ENCODE data around the gene ARHGEF7.

The ARHGEF7 gene

GRCh38 chr13:111278258-111278657, 163.1 kb downstream of the ARHGEF7 start:
- no peak overlapping the region for H3K4me3 ChIP-seq (ENCODE audit: low read depth in 1 of 2, low read length in 2 of 2)
- peaks cover 22% of the 10 kb centered on the region for H3K4me1 ChIP-seq (ENCODE audit: insufficient read depth, low read length)
- H3K9ac ChIP-seq (ENCODE audit: low read length) = no peak overlapping the region
- no peaks in the 10 kb centered on the region for H3K9me3 ChIP-seq (ENCODE audit: low read length)
- peaks cover 44% of the 10 kb centered on the region for H3K36me3 ChIP-seq (ENCODE audit: insufficient read depth, low read length)
- H3K27me3 ChIP-seq (ENCODE audit: control insufficient read depth in 1 of 2, insufficient read depth in 2 of 2, low read length in 2 of 2) = no peaks in the 10 kb centered on the region
- no peak overlapping the region for H3K27ac ChIP-seq (ENCODE audit: low read depth, low read length)

- Histone ChIP-seq H3K27ac (ENCODE audit: low read depth, low read length) (no peak overlapping the region), H3K4me1 (ENCODE audit: insufficient read depth, low read length) (peaks cover 22% of the 10 kb centered on the region), H3K9me3 (ENCODE audit: low read length) (no peaks in the 10 kb centered on the region), H3K27me3 (ENCODE audit: control insufficient read depth in 1 of 2, insufficient read depth in 2 of 2, low read length in 2 of 2) (no peaks in the 10 kb centered on the region), H3K4me3 (ENCODE audit: low read depth in 1 of 2, low read length in 2 of 2) (no peak overlapping the region), H3K9ac (ENCODE audit: low read length) (no peak overlapping the region), H3K36me3 (ENCODE audit: insufficient read depth, low read length) (peaks cover 50% of the 10 kb centered on the region)
Observed at GRCh38 chr13:111278743-111279652, 163.9 kb downstream of the ARHGEF7 start.

DNA sequence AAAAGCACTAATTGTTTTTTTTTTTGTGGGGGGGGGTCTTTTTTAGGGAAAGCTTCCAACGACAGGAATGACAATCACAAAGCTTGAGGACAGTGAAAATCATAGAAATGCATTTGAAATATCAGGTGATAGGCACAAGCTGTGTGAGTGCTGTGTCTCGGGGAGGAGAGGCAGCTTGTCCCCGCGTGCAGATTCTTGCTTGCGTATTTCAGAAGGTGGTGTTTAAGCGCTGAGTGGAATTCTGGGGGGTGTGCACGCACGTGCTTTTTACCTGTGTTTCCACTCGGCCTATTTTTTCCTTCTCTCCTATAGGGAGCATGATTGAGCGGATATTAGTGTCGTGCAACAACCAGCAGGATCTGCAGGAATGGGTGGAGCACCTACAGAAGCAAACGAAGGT, 165.1 kb downstream of the ARHGEF7 start:
- H3K27me3 ChIP-seq (ENCODE audit: control insufficient read depth in 1 of 2, insufficient read depth in 2 of 2, low read length in 2 of 2) = no peaks in the 10 kb centered on the region
- H3K36me3 ChIP-seq (ENCODE audit: insufficient read depth, low read length) = peaks cover 58% of the 10 kb centered on the region
- no peak overlapping the region for H3K9ac ChIP-seq (ENCODE audit: low read length)
- no peak overlapping the region for H3K4me3 ChIP-seq (ENCODE audit: low read depth in 1 of 2, low read length in 2 of 2)
- H3K4me1 ChIP-seq (ENCODE audit: insufficient read depth, low read length) = peaks cover 22% of the 10 kb centered on the region
- no peaks in the 10 kb centered on the region for H3K9me3 ChIP-seq (ENCODE audit: low read length)
- H3K27ac ChIP-seq (ENCODE audit: low read depth, low read length) = no peak overlapping the region

GRCh38 chr13:111280681-111281585, 165.8 kb downstream of the ARHGEF7 start:
- Histone ChIP-seq H3K4me3 (ENCODE audit: low read depth in 1 of 2, low read length in 2 of 2) (no peak overlapping the region), H3K27me3 (ENCODE audit: control insufficient read depth in 1 of 2, insufficient read depth in 2 of 2, low read length in 2 of 2) (no peaks in the 10 kb centered on the region), H3K9me3 (ENCODE audit: low read length) (no peaks in the 10 kb centered on the region), H3K4me1 (ENCODE audit: insufficient read depth, low read length) (peaks cover 22% of the 10 kb centered on the region), H3K9ac (ENCODE audit: low read length) (no peak overlapping the region), H3K36me3 (ENCODE audit: insufficient read depth, low read length) (peaks cover 56% of the 10 kb centered on the region), H3K27ac (ENCODE audit: low read depth, low read length) (peak overlapping the region; percentile 80)

DNA sequence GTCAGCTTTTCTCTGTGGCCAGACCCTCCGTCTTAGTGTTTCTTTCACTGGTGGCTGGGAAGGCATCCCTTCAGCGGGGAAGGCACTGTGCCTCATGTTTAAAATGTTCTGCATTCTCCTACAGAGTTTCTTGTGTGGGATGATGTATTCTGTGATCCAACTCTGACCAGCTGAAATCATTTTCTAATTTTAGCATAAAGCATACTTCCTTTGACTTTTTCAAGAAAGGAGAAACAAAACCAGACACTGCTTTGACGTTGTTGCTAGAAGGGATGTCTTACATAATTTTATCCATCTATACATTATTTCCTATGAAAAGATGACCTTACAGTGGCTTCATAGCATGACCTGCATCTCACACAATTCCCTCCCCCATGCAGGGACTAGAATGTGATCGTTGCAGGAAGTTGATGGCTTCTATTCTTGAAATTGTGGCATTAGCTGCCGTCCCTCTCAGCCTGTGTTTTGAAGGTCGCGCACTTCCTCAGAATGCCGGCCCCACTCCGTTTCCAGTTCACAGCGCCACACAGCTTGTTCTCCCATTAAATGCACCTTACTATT, 166.7 kb downstream of the ARHGEF7 start:
- H3K27ac ChIP-seq (ENCODE audit: low read depth, low read length) = peak overlapping the region; percentile 80
- no peaks in the 10 kb centered on the region for H3K9me3 ChIP-seq (ENCODE audit: low read length)
- H3K4me1 ChIP-seq (ENCODE audit: insufficient read depth, low read length) = peaks cover 22% of the 10 kb centered on the region
- H3K9ac ChIP-seq (ENCODE audit: low read length) = no peak overlapping the region
- no peaks in the 10 kb centered on the region for H3K27me3 ChIP-seq (ENCODE audit: control insufficient read depth in 1 of 2, insufficient read depth in 2 of 2, low read length in 2 of 2)
- H3K4me3 ChIP-seq (ENCODE audit: low read depth in 1 of 2, low read length in 2 of 2) = no peak overlapping the region
- H3K36me3 ChIP-seq (ENCODE audit: insufficient read depth, low read length) = peaks cover 58% of the 10 kb centered on the region

DNA sequence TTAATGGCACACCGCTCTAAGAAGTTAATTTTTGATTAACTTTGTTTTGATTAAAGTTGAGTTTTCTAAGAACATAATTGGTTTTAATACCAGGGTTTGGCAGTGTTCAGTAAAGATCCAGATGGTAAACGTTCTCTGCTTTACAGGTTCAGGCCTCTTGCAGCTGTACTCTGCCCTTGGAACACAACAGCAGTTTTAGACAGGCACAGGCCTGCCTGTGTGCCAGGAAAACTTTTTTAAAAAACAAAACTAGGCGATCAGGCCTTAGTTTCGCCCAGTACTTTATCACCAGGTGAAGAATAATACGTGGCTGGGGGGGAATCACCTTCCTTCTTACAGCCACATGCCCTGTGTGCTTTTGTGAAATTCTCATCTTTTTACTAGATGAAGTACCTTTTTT, 167.3 kb downstream of the ARHGEF7 start:
- no peak overlapping the region for H3K4me3 ChIP-seq (ENCODE audit: low read depth in 1 of 2, low read length in 2 of 2)
- peaks cover 62% of the 10 kb centered on the region for H3K36me3 ChIP-seq (ENCODE audit: insufficient read depth, low read length)
- H3K9me3 ChIP-seq (ENCODE audit: low read length) = no peaks in the 10 kb centered on the region
- H3K27ac ChIP-seq (ENCODE audit: low read depth, low read length) = peak overlapping the region; percentile 80
- H3K4me1 ChIP-seq (ENCODE audit: insufficient read depth, low read length) = peaks cover 22% of the 10 kb centered on the region
- no peak overlapping the region for H3K9ac ChIP-seq (ENCODE audit: low read length)
- H3K27me3 ChIP-seq (ENCODE audit: control insufficient read depth in 1 of 2, insufficient read depth in 2 of 2, low read length in 2 of 2) = no peaks in the 10 kb centered on the region

GRCh38 chr13:111282997-111283396, 167.9 kb downstream of the ARHGEF7 start:
- no peaks in the 10 kb centered on the region for H3K27me3 ChIP-seq (ENCODE audit: control insufficient read depth in 1 of 2, insufficient read depth in 2 of 2, low read length in 2 of 2)
- H3K4me3 ChIP-seq (ENCODE audit: low read depth in 1 of 2, low read length in 2 of 2) = no peak overlapping the region
- peak overlapping the region; percentile 80 for H3K27ac ChIP-seq (ENCODE audit: low read depth, low read length)
- no peak overlapping the region for H3K9ac ChIP-seq (ENCODE audit: low read length)
- H3K4me1 ChIP-seq (ENCODE audit: insufficient read depth, low read length) = peaks cover 22% of the 10 kb centered on the region
- peaks cover 57% of the 10 kb centered on the region for H3K36me3 ChIP-seq (ENCODE audit: insufficient read depth, low read length)
- H3K9me3 ChIP-seq (ENCODE audit: low read length) = no peaks in the 10 kb centered on the region

DNA sequence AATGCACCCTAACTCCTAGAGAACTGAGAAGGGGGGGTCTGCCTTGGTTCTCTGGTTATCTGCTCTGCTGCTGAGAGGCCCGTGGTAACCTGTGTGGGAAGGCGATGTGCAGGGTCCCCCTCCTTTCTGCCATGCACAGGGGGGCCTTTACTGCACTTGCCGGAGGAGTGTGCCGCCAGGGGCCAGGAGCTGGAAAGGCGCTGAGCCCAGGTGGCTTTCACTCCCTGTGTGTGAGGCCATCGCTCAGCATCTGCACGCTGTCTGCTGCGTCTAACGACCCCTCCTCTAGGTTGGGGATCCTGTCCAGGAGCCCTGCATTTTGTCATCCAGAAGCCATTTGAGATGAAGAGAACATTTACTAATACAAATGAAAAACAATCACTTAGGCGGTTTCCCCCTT, 168.3 kb downstream of the ARHGEF7 start:
- H3K4me1 ChIP-seq (ENCODE audit: insufficient read depth, low read length) = peaks cover 22% of the 10 kb centered on the region
- H3K4me3 ChIP-seq (ENCODE audit: low read depth in 1 of 2, low read length in 2 of 2) = no peak overlapping the region
- H3K9ac ChIP-seq (ENCODE audit: low read length) = no peak overlapping the region
- H3K27ac ChIP-seq (ENCODE audit: low read depth, low read length) = peak overlapping the region; percentile 80
- H3K27me3 ChIP-seq (ENCODE audit: control insufficient read depth in 1 of 2, insufficient read depth in 2 of 2, low read length in 2 of 2) = no peaks in the 10 kb centered on the region
- H3K9me3 ChIP-seq (ENCODE audit: low read length) = no peaks in the 10 kb centered on the region
- peaks cover 55% of the 10 kb centered on the region for H3K36me3 ChIP-seq (ENCODE audit: insufficient read depth, low read length)

GRCh38 chr13:111283991-111284390, 168.9 kb downstream of the ARHGEF7 start:
- Histone ChIP-seq H3K36me3 (ENCODE audit: insufficient read depth, low read length) (peaks cover 52% of the 10 kb centered on the region), H3K4me1 (ENCODE audit: insufficient read depth, low read length) (peaks cover 22% of the 10 kb centered on the region), H3K9ac (ENCODE audit: low read length) (no peak overlapping the region), H3K27ac (ENCODE audit: low read depth, low read length) (no peak overlapping the region), H3K27me3 (ENCODE audit: control insufficient read depth in 1 of 2, insufficient read depth in 2 of 2, low read length in 2 of 2) (no peaks in the 10 kb centered on the region), H3K4me3 (ENCODE audit: low read depth in 1 of 2, low read length in 2 of 2) (no peak overlapping the region), H3K9me3 (ENCODE audit: low read length) (no peaks in the 10 kb centered on the region)

GRCh38 chr13:111284565-111284964, 169.5 kb downstream of the ARHGEF7 start:
- Histone ChIP-seq H3K36me3 (ENCODE audit: insufficient read depth, low read length) (peaks cover 54% of the 10 kb centered on the region), H3K4me3 (ENCODE audit: low read depth in 1 of 2, low read length in 2 of 2) (no peak overlapping the region), H3K9ac (ENCODE audit: low read length) (no peak overlapping the region), H3K9me3 (ENCODE audit: low read length) (no peaks in the 10 kb centered on the region), H3K4me1 (ENCODE audit: insufficient read depth, low read length) (peaks cover 22% of the 10 kb centered on the region), H3K27ac (ENCODE audit: low read depth, low read length) (no peak overlapping the region), H3K27me3 (ENCODE audit: control insufficient read depth in 1 of 2, insufficient read depth in 2 of 2, low read length in 2 of 2) (no peaks in the 10 kb centered on the region)

GRCh38 chr13:111286162-111286561, 171.1 kb downstream of the ARHGEF7 start:
- Histone ChIP-seq H3K27me3 (ENCODE audit: control insufficient read depth in 1 of 2, insufficient read depth in 2 of 2, low read length in 2 of 2) (no peaks in the 10 kb centered on the region), H3K4me1 (ENCODE audit: insufficient read depth, low read length) (peaks cover 17% of the 10 kb centered on the region), H3K27ac (ENCODE audit: low read depth, low read length) (no peak overlapping the region), H3K9ac (ENCODE audit: low read length) (no peak overlapping the region), H3K4me3 (ENCODE audit: low read depth in 1 of 2, low read length in 2 of 2) (no peak overlapping the region), H3K36me3 (ENCODE audit: insufficient read depth, low read length) (peaks cover 52% of the 10 kb centered on the region), H3K9me3 (ENCODE audit: low read length) (no peaks in the 10 kb centered on the region)

Measured in muscle layer of colon (tissue), 2 donors.